ENCODE measurements around the gene SIN3A.

DNA sequence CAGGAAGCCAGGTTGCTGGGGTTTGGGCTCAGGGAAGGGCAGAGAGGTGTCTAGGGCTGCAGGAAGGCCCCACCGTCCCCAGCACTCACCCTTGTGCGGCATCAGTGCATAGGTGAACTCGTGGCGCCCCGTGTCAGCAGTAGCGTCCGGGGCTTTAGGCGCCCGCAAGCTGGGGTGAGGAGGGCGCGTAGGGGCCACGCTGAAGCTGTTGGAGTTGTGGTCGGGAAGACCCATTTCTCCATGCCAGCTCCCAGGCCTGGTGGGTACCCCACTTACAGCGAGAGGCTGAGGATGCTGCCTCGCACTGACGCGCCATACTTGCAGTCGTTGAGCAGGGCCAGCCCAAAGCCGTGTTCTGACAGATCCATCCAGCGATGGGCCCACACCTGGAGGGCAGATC is 95.0 kb downstream of the SIN3A start:
- TF ChIP-seq, protein P1, sequence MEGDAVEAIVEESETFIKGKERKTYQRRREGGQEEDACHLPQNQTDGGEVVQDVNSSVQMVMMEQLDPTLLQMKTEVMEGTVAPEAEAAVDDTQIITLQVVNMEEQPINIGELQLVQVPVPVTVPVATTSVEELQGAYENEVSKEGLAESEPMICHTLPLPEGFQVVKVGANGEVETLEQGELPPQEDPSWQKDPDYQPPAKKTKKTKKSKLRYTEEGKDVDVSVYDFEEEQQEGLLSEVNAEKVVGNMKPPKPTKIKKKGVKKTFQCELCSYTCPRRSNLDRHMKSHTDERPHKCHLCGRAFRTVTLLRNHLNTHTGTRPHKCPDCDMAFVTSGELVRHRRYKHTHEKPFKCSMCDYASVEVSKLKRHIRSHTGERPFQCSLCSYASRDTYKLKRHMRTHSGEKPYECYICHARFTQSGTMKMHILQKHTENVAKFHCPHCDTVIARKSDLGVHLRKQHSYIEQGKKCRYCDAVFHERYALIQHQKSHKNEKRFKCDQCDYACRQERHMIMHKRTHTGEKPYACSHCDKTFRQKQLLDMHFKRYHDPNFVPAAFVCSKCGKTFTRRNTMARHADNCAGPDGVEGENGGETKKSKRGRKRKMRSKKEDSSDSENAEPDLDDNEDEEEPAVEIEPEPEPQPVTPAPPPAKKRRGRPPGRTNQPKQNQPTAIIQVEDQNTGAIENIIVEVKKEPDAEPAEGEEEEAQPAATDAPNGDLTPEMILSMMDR (IDR thresholded peaks at IDR 0.05): no peak
- no peak for TF ChIP-seq EP300 (IDR thresholded peaks at IDR 0.05)
- no peak for TF ChIP-seq POLR2A (IDR thresholded peaks at IDR 0.05)

Data from stomach (tissue), 4 donors.